K562 (cell line): Measurements from ENCODE around the gene RSU1. TPM values are rescaled to one million over a fixed set of nuclear protein-coding genes. Genes with fewer than 3 reads are reported as not detected.

ENCODE experiments used
- CHD7 ChIP-seq: fragments of 200-600 bp; sonication (generic); IDR thresholded peaks from one replicate; pipeline ENCODE4 v1.6.1; 2012; ENCODE audit warnings: mild to moderate bottlenecking, low read depth, low read length, inconsistent platforms
- PHF20 ChIP-seq: fragments of 450-650 bp; IDR thresholded peaks from 2 replicates; pipeline ENCODE4 v1.6.1; 2018; ENCODE audit not compliant: partially characterized antibody
- RBM17 ChIP-seq: fragments of 200-400 bp; formaldehyde crosslinking; IDR thresholded peaks from 2 replicates; pipeline ENCODE4 v1.6.1; 2017; ENCODE audit warnings: low read depth, mild to moderate bottlenecking, low read length, borderline replicate concordance
- SRSF7 ChIP-seq: fragments of 200-400 bp; formaldehyde crosslinking; optimal IDR thresholded peaks from 2 replicates; pipeline ENCODE3; 2017; ENCODE audit warnings: mild to moderate bottlenecking, low read depth, low read length
- TEAD1 ChIP-seq, 2 experiments: fragments of 450-650 bp in 1 of 2; sonication (generic) in 1 of 2; formaldehyde crosslinking; IDR thresholded peaks; 2 replicates each; pipeline versions ENCODE4 v1.4.0 to v1.8.0; 2020 to 2022; ENCODE audit warnings: mild to moderate bottlenecking in 2 of 2, missing genetic modification reagents in 1 of 2
- TRIM28 ChIP-seq: fragments of 450-650 bp; IDR thresholded peaks from 2 replicates; pipeline ENCODE4 v1.6.1; 2017
- ZNF274 ChIP-seq: IDR thresholded peaks from 2 replicates; pipeline ENCODE4 v1.6.1; 2011; ENCODE audit warnings: low read depth, mild to moderate bottlenecking, low read length, moderate library complexity, borderline replicate concordance
- polyA plus RNA-seq, 8 experiments: library from polyadenylated mRNA; depleted of rRNA in 4 of 8; stranded (reverse) in 5 of 8; unstranded in 3 of 8; fragments of >200 nt; fragmentation: Nextera tagmentation in 2 of 8; fragmentation: Illumina TruSeq in 1 of 8; extraction: Ambion mirVana in 2 of 8; extraction: Trizol in 1 of 8; gene quantifications; 2 replicates each; pipeline versions ENCODE4 v1.2.1 to v1.2.3, GENCODE V29; 2011 to 2014; ENCODE audit warnings: inconsistent platforms in 1 of 8, missing spikeins in 1 of 8
- total RNA-seq, 7 experiments: library from RNA; depleted of rRNA in 6 of 7; stranded (reverse); fragments of >200 nt in 6 of 7; fragmentation: Illumina TruSeq in 2 of 7; extraction: Trizol in 2 of 7; gene quantifications; 2 replicates each; pipeline versions ENCODE4 v1.2.1 to v1.2.3, GENCODE V29; 2011 to 2021; ENCODE audit warnings: low replicate concordance in 1 of 7

RSU1 gene
- total and polyA plus RNA-seq, 9 of the 15 experiments (the other 6 are each of a cell fraction or from before 2014, with no cell fraction given) = 18.8 to 67.3 (median 31.5) TPM

DNA sequence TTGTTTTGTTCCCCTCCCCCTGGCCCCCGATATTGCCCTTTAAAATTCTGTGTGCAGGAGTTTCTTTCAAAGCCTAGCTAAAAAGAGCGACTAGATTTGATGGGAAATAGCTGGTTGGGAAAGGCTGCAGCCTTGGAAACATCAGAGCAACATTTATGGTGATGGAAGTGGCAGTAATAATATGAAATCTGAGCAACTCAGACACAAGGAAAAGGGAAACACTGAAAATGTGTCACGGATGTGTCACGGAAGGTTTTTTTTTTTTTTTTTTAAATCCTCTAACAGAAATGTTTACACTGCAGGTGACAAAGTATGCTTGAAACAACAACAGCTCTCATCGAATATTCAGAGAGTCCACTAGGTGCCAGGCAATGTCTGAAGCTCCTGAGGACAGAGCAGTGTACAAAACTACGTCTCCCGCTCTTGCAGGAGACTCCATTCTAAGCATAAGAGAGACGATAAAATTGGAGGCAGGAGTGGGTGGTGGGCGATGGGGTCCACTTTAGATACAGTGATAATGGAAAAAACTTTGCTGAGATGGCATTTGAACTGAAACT lies 143.0 kb downstream of the RSU1 start (continued):
- TF ChIP-seq CHD7 = no peak
- TF ChIP-seq SRSF7 = no peak
- no peak for TF ChIP-seq TEAD1 (CRISPR knock-in tag; IDR thresholded peaks at IDR 0.05)
- no peak for TF ChIP-seq ZNF274
- TF ChIP-seq TRIM28 = no peak
- no peak for TF ChIP-seq RBM17
- no peak for TF ChIP-seq PHF20
